ENCODE measurements around the gene ENPP1. TPM values are rescaled to one million over a fixed set of nuclear protein-coding genes. Genes with fewer than 3 reads are reported as not detected.

Gene ENPP1
- total and polyA plus RNA-seq, 2 experiments from 2014 or later, result 0.84 to 3.1 TPM

DNA sequence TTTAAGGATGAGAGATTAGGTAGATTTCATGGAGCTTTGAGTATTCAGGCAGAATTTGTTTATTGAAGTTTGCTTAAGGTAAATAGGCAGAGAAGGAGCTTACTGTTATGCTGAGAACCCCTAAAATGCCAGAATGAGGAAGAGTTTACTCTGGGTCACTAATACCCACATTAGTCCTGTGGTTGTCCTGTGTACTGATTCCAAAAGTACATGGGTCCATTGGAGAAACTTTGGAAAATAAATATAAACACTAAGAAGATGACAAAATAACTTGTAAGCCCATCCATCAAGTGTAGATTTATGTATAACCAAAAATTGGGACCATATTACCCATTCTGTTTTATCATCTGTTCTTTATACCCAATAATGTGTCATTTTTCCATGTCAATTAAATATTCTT is 31.6 kb downstream of the ENPP1 start:
- H3K4me3 ChIP-seq, result no peak overlapping the region
- H3K27me3 ChIP-seq, result no peaks in the 10 kb centered on the region
- DNase-seq (ENCODE audit: low read depth in 1 of 2, low spot score in 1 of 2), result no peak
- H3K9me3 ChIP-seq (ENCODE audit: low read depth), result no peaks in the 10 kb centered on the region
- TF ChIP-seq, protein P1, sequence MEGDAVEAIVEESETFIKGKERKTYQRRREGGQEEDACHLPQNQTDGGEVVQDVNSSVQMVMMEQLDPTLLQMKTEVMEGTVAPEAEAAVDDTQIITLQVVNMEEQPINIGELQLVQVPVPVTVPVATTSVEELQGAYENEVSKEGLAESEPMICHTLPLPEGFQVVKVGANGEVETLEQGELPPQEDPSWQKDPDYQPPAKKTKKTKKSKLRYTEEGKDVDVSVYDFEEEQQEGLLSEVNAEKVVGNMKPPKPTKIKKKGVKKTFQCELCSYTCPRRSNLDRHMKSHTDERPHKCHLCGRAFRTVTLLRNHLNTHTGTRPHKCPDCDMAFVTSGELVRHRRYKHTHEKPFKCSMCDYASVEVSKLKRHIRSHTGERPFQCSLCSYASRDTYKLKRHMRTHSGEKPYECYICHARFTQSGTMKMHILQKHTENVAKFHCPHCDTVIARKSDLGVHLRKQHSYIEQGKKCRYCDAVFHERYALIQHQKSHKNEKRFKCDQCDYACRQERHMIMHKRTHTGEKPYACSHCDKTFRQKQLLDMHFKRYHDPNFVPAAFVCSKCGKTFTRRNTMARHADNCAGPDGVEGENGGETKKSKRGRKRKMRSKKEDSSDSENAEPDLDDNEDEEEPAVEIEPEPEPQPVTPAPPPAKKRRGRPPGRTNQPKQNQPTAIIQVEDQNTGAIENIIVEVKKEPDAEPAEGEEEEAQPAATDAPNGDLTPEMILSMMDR (IDR thresholded peaks at IDR 0.05; ENCODE audit: low read depth, low read length), result no peak
- no peak overlapping the region for H3K27ac ChIP-seq
- no peaks in the 10 kb centered on the region for H3K36me3 ChIP-seq
- no peaks in the 10 kb centered on the region for H3K4me1 ChIP-seq (ENCODE audit: low read depth)

DNA sequence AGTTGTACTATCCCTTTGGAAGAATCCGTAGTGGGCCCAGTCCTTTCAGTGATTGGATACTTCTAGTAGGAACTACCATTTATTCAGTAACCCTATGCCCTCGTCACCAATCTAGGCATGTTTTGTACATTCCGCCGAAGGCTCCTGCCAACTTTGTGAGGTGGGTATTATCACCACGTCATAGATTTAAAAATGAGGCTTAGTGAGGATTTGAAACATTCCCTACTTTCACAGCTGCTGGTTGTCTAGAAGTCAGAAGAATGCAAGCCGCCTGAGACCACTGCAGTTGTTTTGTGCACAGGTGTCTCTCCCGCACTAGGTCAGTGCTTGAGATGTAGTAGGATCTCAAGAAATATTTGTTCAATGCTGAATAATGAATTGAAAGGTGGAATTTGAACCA is 32.6 kb downstream of the ENPP1 start:
- Histone ChIP-seq H3K4me3 (no peak overlapping the region), H3K27ac (no peak overlapping the region), H3K4me1 (ENCODE audit: low read depth) (no peaks in the 10 kb centered on the region), H3K9me3 (ENCODE audit: low read depth) (no peaks in the 10 kb centered on the region), H3K27me3 (no peaks in the 10 kb centered on the region), H3K36me3 (no peaks in the 10 kb centered on the region)
- TF ChIP-seq, protein P1 (IDR thresholded peaks at IDR 0.05; ENCODE audit: low read depth, low read length), result no peak
- DNase-seq (ENCODE audit: low read depth in 1 of 2, low spot score in 1 of 2), result no peak

DNA sequence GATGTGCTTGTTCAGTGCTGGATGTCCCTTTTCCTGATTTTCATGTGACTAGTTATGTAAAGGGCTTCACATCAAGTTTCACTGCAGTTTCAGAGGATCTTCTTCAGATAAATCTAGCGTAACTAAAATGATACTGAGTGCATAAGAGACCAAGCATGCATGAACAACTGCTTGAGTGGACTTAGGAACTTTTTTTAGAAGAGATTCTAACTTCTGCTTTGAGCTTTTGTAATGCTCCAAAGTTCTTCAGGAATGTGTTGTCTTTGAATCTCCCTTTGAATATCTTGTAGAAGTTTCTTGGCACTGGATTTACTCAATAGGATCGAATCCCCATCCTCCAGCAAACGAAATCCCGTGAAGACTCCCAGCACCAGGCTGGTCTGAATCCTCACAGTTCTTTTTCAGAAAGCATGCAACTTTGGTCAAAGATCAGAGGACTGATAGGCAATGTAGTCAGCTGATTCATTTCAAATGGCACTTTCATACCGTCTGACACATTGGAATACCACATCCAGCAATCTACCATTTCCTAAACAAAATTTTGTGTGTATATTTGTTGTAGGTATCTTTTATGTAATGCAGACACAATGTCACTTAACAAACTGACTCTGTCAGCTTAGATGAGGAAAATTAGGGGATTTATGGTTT is 33.2 kb downstream of the ENPP1 start:
- DNase-seq (ENCODE audit: low read depth in 1 of 2, low spot score in 1 of 2), result no peak
- Histone ChIP-seq H3K36me3 (no peaks in the 10 kb centered on the region), H3K4me1 (ENCODE audit: low read depth) (no peaks in the 10 kb centered on the region), H3K9me3 (ENCODE audit: low read depth) (no peaks in the 10 kb centered on the region), H3K27ac (no peak overlapping the region), H3K4me3 (no peak overlapping the region), H3K27me3 (no peaks in the 10 kb centered on the region)
- TF ChIP-seq, protein P1 (IDR thresholded peaks at IDR 0.05; ENCODE audit: low read depth, low read length), result no peak

DNA sequence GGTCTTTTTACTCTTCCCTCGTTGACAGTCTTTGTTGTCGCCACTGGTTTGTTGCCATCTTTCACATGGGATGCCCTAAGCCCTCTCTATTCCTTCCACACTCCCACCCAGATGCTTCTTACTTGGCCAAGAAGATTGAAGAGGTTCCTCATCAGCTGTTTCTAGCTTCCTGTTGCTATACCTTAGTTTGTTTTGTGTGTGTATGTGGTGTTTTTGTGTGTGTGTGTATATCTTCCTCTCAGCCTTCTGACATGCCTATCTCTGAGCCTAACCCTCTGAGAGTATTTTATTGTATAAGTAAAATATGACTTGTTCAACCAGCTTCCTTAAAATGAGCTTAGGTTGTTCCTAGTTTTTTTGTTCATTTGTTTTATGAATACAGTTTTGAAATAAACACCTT is 35.9 kb downstream of the ENPP1 start:
- H3K4me3 ChIP-seq, result no peak overlapping the region
- no peaks in the 10 kb centered on the region for H3K9me3 ChIP-seq (ENCODE audit: low read depth)
- no peaks in the 10 kb centered on the region for H3K4me1 ChIP-seq (ENCODE audit: low read depth)
- DNase-seq (ENCODE audit: low read depth in 1 of 2, low spot score in 1 of 2), result no peak
- H3K27ac ChIP-seq, result no peak overlapping the region
- no peaks in the 10 kb centered on the region for H3K27me3 ChIP-seq
- H3K36me3 ChIP-seq, result no peaks in the 10 kb centered on the region
- TF ChIP-seq, protein P1 (IDR thresholded peaks at IDR 0.05; ENCODE audit: low read depth, low read length), result no peak

DNA sequence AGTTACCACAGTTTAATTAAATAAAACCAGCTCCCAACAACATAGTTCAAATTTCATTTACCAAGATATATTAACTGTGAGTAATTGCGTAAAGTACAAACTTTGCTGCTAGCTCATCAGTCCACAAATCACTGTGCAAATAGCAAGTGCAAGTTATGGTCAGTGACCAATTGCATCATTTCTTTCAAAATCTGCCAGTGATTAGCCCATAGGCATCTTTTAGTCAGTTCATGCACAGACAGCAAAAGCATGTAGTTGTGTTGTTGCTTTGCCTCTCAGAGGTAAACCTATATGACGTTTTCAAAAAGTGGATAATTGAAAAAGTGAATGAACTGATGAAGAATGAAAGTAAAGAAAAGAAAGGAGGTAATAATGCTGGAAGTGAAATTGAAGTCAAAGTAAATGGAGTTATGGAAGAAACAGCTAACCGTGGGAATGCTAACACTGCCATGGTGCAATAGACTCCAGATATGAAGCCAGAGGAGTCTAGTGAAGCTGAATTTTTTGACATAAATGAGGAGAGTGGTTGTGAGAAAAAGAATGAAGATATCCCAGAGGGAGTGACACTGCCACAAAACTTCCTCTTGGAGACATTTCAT is 36.5 kb downstream of the ENPP1 start:
- Histone ChIP-seq H3K4me1 (ENCODE audit: low read depth) (no peaks in the 10 kb centered on the region), H3K27me3 (no peaks in the 10 kb centered on the region), H3K27ac (no peak overlapping the region), H3K4me3 (no peak overlapping the region), H3K36me3 (no peaks in the 10 kb centered on the region), H3K9me3 (ENCODE audit: low read depth) (no peaks in the 10 kb centered on the region)
- DNase-seq (ENCODE audit: low read depth in 1 of 2, low spot score in 1 of 2), result peak in 1 of 2 donors; percentile 23
- TF ChIP-seq, protein P1 (IDR thresholded peaks at IDR 0.05; ENCODE audit: low read depth, low read length), result no peak

Measured in cardiac muscle cell (in vitro differentiated cells and primary cell).